ENCODE measurements around the gene DNAJC17. TPM values are rescaled to one million over a fixed set of nuclear protein-coding genes. Genes with fewer than 3 reads are reported as not detected.

Gene DNAJC17
- total RNA-seq, 1 donor from 2014 or later = 55.6 TPM

DNA sequence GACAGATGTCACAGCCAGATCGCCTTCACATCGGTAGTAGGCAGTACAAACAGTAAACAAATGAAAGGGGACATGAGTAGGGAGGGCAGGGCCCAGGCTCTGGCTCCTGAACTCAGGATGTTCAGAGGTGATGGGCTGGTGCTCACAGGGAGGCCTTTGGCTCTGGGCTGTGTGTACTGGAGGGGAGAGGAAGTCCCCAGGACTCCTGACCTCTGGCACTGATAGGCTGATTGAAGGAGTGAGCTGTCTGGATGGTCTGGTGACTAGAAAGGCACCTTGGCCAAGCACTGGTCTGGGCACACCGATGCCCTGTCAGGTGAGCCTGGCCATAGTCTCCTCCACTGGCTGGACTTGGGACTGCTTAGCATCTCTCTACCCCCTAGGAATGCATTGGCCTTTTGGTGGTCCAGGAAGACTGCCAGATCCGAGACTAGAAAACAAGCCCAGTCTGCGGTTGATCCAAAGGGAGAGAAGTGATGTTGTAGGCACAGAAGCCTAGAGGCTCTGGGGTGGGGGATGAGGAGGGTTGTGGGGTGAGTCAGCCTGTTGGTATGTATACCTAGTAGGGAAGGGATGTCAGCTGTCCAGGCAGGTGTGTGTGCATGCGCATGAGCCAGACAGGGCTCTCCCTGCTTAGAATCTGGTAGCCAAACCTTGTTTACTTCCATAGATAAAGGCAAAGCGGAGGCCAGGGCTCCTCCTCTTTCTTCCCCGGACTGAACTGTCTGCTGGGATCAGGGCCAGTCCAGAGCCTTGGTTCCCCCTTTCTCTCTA, 38.4 kb upstream of the DNAJC17 start:
- Mint-ChIP-seq H3K27ac (ENCODE audit: unreplicated experiment) (peak overlapping the region; percentile 24), H3K4me3 (ENCODE audit: unreplicated experiment) (no peak overlapping the region), H3K9me3 (ENCODE audit: unreplicated experiment) (no peaks in the 10 kb centered on the region), H3K36me3 (ENCODE audit: low read depth, unreplicated experiment) (peaks cover 5% of the 10 kb centered on the region), H3K4me1 (ENCODE audit: unreplicated experiment) (peaks cover 26% of the 10 kb centered on the region), H3K27me3 (ENCODE audit: unreplicated experiment) (peaks cover 20% of the 10 kb centered on the region)
- no peak for DNase-seq (ENCODE audit: low spot score)
- TF ChIP-seq, protein P1, sequence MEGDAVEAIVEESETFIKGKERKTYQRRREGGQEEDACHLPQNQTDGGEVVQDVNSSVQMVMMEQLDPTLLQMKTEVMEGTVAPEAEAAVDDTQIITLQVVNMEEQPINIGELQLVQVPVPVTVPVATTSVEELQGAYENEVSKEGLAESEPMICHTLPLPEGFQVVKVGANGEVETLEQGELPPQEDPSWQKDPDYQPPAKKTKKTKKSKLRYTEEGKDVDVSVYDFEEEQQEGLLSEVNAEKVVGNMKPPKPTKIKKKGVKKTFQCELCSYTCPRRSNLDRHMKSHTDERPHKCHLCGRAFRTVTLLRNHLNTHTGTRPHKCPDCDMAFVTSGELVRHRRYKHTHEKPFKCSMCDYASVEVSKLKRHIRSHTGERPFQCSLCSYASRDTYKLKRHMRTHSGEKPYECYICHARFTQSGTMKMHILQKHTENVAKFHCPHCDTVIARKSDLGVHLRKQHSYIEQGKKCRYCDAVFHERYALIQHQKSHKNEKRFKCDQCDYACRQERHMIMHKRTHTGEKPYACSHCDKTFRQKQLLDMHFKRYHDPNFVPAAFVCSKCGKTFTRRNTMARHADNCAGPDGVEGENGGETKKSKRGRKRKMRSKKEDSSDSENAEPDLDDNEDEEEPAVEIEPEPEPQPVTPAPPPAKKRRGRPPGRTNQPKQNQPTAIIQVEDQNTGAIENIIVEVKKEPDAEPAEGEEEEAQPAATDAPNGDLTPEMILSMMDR (IDR thresholded peaks at IDR 0.05; ENCODE audit: unreplicated experiment) = no peak

DNA sequence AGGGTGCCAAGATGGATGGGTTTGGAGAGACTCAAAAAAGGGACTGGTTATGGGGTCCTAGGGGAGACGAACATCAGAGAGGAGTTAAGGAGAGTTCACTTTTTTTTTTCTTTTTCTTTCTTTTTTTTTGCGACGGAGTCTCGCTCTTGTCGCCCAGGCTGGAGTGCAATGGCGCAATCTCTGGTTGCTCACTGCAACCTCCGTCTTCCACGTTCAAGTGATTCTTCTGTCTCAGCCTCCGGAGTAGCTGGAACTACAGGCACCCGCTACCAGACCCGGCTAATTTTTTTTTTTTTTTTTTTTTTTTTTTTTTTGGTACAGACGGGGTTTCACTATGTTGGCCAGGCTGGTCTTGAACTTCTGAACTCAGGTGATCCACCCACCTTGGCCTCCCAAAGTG, 37.8 kb upstream of the DNAJC17 start:
- TF ChIP-seq, protein P1 (IDR thresholded peaks at IDR 0.05; ENCODE audit: unreplicated experiment) = no peak
- Mint-ChIP-seq H3K27ac (ENCODE audit: unreplicated experiment) (peak overlapping the region; percentile 36), H3K4me1 (ENCODE audit: unreplicated experiment) (peaks cover 26% of the 10 kb centered on the region), H3K27me3 (ENCODE audit: unreplicated experiment) (peaks cover 20% of the 10 kb centered on the region), H3K36me3 (ENCODE audit: low read depth, unreplicated experiment) (peaks cover 5% of the 10 kb centered on the region), H3K9me3 (ENCODE audit: unreplicated experiment) (no peaks in the 10 kb centered on the region), H3K4me3 (ENCODE audit: unreplicated experiment) (peak overlapping the region; percentile 92)
- no peak for DNase-seq (ENCODE audit: low spot score)

DNA sequence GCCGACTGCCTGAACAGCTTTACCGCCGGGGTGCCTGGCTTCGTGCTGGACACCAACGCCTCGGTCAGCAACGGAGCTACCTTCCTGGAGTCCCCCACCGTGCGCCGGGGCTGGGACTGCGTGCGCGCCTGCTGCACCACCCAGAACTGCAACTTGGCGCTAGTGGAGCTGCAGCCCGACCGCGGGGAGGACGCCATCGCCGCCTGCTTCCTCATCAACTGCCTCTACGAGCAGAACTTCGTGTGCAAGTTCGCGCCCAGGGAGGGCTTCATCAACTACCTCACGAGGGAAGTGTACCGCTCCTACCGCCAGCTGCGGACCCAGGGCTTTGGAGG, 37.4 kb upstream of the DNAJC17 start:
- peak overlapping the region; percentile 92 for H3K4me3 Mint-ChIP-seq (ENCODE audit: unreplicated experiment)
- no peak for DNase-seq (ENCODE audit: low spot score)
- no peaks in the 10 kb centered on the region for H3K9me3 Mint-ChIP-seq (ENCODE audit: unreplicated experiment)
- TF ChIP-seq, protein P1 (IDR thresholded peaks at IDR 0.05; ENCODE audit: unreplicated experiment) = no peak
- H3K27me3 Mint-ChIP-seq (ENCODE audit: unreplicated experiment) = peaks cover 20% of the 10 kb centered on the region
- peak overlapping the region; percentile 36 for H3K27ac Mint-ChIP-seq (ENCODE audit: unreplicated experiment)
- peaks cover 5% of the 10 kb centered on the region for H3K36me3 Mint-ChIP-seq (ENCODE audit: low read depth, unreplicated experiment)
- peaks cover 26% of the 10 kb centered on the region for H3K4me1 Mint-ChIP-seq (ENCODE audit: unreplicated experiment)

DNA sequence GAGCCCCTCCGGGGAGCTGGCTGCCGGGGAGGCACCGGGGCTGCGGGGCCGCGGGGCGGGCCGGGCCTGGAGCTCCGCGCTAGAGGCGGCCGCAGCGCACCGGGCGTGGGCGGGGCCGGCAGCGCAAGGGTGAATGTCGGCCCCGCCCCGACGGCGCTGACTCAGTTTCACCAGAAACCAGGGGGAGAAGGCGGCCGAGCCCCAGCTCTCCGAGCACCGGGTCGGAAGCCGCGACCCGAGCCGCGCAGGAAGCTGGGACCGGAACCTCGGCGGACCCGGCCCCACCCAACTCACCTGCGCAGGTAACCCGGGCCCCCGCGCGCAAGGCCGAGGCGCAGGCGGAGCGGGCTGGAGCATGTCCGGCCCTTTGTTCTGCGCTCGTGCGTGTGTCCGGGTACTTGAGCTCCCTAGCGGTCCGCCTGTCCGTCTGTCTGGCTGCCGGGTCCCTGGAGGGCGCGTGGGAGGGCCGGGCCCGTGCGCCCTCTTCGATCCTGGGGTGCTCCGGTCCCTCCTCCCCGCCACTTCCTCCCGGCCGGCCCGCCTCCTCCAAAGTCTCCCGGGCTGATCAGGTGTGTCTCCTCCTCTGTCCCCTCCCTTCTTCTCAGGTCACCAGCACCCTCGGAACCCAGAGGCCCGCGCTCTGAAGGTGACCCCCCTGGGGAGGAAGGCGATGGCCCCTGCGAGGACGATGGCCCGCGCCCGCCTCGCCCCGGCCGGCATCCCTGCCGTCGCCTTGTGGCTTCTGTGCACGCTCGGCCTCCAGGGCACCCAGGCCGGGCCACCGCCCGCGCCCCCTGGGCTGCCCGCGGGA, 36.8 kb upstream of the DNAJC17 start, which contains the start of gene SPINT1:
TSS of gene SPINT1 (plus strand) at position 164 of the 811 bp plus-strand sequence. CDS start at position 671, 507 bp downstream.
- Mint-ChIP-seq H3K9me3 (ENCODE audit: unreplicated experiment) (no peaks in the 10 kb centered on the region), H3K36me3 (ENCODE audit: low read depth, unreplicated experiment) (peaks cover 5% of the 10 kb centered on the region), H3K4me1 (ENCODE audit: unreplicated experiment) (peaks cover 26% of the 10 kb centered on the region), H3K27me3 (ENCODE audit: unreplicated experiment) (peaks cover 20% of the 10 kb centered on the region), H3K4me3 (ENCODE audit: unreplicated experiment) (peak within 1 kb of the TSS; percentile 92), H3K27ac (ENCODE audit: unreplicated experiment) (peak within 1 kb of the TSS; percentile 64)
- peak; percentile 32 for DNase-seq (ENCODE audit: low spot score)
- TF ChIP-seq, protein P1 (IDR thresholded peaks at IDR 0.05; ENCODE audit: unreplicated experiment) = no peak
